GM12801 (cell line): ENCODE measurements around the gene PLEKHN1.

Source experiments
- CTCF ChIP-seq: IDR thresholded peaks from one replicate; pipeline ENCODE4 v1.5.1; 2011; ENCODE audit warnings: control low read depth; ENCODE audit not compliant: insufficient read length; ENCODE audit errors: extremely low read depth

PLEKHN1 gene

GRCh38 chr1:962381-963300 lies 3.6 kb upstream of the PLEKHN1 start:
- no peak for TF ChIP-seq CTCF

- TF ChIP-seq CTCF, result no peak
These were observed 3.0 kb upstream of the PLEKHN1 start for GRCh38 chr1:963301-963651.

- no peak for TF ChIP-seq CTCF
These were observed 2.3 kb upstream of the PLEKHN1 start for GRCh38 chr1:963746-964525.

- no peak for TF ChIP-seq CTCF
These were observed 1.4 kb upstream of the PLEKHN1 start for GRCh38 chr1:964691-965525.

- TF ChIP-seq CTCF, result no peak
These were observed 652 bp upstream of the PLEKHN1 start for GRCh38 chr1:965526-966134.

- no peak for TF ChIP-seq CTCF
These were observed 520 bp downstream of the PLEKHN1 start for GRCh38 chr1:966704-967300.
